Daoy (cell line): ENCODE results near the gene APOBEC3C. TPM values are rescaled to one million over a fixed set of nuclear protein-coding genes. Genes with fewer than 3 reads are reported as not detected.
"Not testable (repeated sequence)": the region's sequence is repeated elsewhere in the genome, so short reads cannot be mapped to it uniquely, and the experiment has no call there.

ENCODE experiments used
- DNase-seq: peaks from one replicate; pipeline ENCODE4 v3.0.0-alpha.2; 2015; ENCODE audit warnings: low read depth
- total RNA-seq: library from RNA; depleted of rRNA; stranded (reverse); fragments of >200 nt; shearing (Covaris generic); gene quantifications from 2 replicates; pipeline ENCODE4 v1.2.3, GENCODE V29; 2014; rRNA removed

APOBEC3C gene
- total RNA-seq: 1.2 and 2.7 TPM in 2 replicates

DNA sequence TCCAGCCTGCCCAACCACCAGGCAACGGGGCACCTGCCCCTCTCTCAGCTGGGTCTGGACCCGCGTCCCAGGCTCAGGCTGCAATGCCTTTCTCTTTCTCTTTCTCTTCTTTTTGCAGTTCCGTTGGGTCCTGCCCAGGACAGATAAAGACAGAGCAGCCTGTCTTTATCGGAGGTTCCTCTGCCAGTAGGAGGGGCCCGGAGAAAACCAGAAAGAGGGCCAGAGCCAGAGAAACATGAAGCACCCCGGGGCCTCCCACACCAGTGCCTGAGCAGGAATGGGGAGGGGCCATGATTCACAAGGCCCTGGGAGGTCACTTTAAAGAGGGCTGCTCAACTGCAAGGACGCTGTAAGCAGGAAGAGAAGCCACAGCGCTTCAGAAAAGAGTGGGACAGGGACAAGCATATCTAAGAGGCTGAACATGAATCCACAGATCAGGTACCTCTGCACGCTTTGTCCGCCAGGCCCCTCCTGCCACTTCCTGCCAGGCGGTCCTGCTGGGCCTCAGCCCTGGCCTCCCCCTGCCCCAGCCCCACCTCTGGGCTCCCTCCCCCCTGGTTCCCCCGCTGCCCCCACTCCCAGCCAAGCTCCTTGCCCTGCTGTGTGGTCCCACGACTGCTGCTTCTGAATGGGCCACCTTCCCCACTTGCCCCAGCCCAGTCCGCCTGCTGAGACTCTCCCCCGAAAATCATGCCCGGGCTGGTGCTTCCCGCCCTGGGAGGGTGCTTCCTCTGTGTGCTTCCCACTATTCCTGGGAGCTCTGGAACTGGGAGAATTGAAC, at the start of gene APOBEC3C:
TSS of gene APOBEC3C (plus strand) at position 316 of the 781 bp plus-strand sequence. CDS start at position 422, 106 bp downstream.
- DNase-seq: peak; percentile 93

- DNase-seq: no peak
Observed at GRCh38 chr22:38964306-38964705, 49.8 kb upstream of the APOBEC3C start.

DNA sequence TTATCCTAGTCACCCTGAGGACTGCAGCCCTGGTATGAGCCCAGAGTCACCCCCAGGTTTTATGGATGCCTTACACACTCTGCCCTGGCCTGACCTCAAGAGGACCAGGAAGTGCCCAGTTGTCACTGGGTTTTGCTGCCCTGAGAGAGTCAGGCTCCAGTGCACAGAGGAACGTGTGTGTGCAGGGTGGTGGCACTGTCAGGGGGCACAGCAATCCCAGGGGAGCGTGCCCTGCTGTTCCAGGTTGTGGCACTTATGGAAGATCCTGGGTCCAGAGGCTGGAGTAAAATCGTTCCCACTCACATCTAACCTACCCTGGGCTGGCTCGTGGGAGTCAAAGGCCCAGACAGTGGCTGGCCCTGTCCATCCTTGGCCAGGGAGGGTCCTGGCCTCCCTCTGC, 49.1 kb upstream of the APOBEC3C start:
- no peak for DNase-seq

GRCh38 chr22:38965614-38966379, 48.3 kb upstream of the APOBEC3C start:
- DNase-seq: no peak

- DNase-seq: no peak
Observed at GRCh38 chr22:38966380-38966702, 47.7 kb upstream of the APOBEC3C start.

DNA sequence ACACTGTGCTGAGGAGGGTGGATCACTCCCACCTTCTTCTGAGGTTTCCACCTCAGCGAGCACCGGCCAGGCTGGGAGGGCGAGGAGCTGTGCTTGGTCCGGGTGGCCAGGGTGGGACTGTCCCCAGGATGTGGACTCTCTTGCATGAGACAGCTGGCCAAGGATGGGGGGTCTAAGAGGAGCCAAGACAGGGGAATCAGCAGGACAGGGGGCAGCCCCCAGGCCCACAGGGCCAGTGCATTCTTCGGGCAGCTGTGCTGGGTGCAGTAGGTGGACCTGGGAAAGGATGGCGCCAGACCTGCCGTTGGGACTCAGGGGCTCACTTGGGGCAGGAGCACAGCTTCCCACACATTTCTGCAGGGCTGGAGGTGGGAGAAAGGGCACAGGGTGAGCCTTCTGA, 47.1 kb upstream of the APOBEC3C start:
- no peak for DNase-seq

- no peak for DNase-seq
Observed at GRCh38 chr22:38967451-38968450, 46.3 kb upstream of the APOBEC3C start.

- DNase-seq: no peak
Observed at GRCh38 chr22:38968801-38969200, 45.3 kb upstream of the APOBEC3C start.

DNA sequence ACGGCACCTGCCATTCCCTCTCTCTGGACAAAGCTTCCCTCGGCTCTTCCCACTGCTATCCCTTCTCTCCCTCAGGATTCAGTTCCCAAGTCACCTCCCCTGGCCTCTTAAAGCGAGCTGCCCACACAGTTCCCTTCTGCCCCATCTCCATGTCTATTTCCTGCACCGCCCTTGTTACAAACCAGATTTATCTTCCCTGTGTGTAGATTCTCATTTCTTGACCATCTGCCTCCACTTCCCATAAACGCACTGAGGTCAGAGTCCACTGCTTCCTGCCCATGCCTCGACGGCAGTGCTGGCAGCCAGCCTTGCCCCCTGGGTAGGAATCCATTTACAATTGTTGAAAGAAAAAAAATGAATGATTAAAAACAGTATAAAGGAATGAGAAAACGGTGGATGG, 43.5 kb upstream of the APOBEC3C start:
- no peak for DNase-seq

GRCh38 chr22:38971202-38971601, 42.9 kb upstream of the APOBEC3C start:
- no peak for DNase-seq

- DNase-seq: no peak
Observed at GRCh38 chr22:38971791-38972190, 42.3 kb upstream of the APOBEC3C start.

GRCh38 chr22:38972558-38972957, 41.5 kb upstream of the APOBEC3C start:
- no peak for DNase-seq

GRCh38 chr22:38973289-38974169, 40.5 kb upstream of the APOBEC3C start:
- DNase-seq: peak; percentile 38

DNA sequence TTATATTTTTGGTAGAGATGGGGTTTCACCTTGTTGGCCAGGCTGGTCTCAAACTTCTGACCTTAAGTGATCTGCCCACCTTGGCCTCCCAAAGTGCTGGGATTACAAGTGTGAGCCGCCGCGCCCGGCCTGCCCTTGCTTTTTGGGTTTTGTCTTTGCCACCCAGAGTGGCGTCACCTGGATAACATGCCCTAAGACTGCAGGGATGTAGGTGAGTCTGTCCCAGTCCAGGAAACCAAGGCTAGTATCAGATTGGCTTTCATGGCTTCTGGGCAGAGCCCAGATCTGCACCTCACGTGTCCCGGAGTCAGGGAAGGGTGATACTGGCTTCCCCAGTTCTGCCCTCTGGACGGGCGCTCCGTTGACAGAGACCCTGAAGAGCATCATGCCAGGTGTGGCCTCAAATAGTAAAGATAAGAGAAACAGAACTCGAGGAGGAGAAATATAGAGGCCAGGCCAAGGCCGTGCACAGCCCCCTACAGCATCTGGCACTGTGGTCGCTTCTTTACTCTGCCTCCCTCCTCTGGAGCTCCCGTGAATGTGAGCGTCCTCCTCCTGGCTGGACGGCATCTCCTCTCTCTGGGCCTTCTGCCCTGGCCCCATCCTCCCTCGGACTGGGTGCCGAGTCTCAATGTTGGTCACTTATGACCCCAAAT, 39.8 kb upstream of the APOBEC3C start:
- no peak for DNase-seq

- no peak for DNase-seq
Observed at GRCh38 chr22:38974826-38975175, 39.3 kb upstream of the APOBEC3C start.

DNA sequence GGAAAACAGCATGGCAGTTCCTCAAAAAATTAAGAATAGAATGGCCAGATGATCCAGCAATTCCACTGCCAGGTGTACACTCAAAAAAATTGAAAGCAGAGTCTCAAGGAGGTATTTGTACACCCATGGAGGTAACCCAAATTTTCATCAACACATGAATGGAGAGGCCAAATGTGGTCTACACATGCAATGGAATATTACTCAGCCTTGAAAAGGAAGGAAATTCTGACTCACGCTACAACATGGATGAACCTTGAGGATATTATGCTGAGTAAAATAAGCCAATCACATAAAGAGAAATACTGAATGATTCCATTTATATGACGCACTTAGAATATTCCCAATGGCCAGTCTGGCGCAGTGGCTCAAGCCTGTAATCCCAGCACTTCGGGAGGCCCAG, 36.8 kb upstream of the APOBEC3C start:
- not testable (repeated sequence) for DNase-seq

DNA sequence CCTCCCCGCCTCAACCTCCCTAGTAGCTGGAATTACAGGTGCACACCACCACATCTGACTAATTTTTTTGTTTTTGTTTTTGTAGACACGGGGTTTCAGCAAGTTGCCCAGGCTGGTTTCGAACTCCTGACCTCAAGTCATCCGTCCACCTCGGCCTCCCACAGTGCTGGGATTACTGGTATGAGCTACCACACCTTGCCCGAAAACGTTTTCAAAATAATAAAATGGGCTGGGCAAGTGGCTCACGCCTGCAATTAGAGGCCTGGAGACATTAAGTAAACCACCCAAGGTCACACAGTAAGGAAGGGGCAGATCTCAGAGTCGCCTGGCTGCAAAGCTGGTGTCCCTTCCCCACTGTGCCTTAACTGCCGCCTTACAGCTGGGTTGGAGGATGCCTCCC, 33.5 kb upstream of the APOBEC3C start:
- not testable (repeated sequence) for DNase-seq

DNA sequence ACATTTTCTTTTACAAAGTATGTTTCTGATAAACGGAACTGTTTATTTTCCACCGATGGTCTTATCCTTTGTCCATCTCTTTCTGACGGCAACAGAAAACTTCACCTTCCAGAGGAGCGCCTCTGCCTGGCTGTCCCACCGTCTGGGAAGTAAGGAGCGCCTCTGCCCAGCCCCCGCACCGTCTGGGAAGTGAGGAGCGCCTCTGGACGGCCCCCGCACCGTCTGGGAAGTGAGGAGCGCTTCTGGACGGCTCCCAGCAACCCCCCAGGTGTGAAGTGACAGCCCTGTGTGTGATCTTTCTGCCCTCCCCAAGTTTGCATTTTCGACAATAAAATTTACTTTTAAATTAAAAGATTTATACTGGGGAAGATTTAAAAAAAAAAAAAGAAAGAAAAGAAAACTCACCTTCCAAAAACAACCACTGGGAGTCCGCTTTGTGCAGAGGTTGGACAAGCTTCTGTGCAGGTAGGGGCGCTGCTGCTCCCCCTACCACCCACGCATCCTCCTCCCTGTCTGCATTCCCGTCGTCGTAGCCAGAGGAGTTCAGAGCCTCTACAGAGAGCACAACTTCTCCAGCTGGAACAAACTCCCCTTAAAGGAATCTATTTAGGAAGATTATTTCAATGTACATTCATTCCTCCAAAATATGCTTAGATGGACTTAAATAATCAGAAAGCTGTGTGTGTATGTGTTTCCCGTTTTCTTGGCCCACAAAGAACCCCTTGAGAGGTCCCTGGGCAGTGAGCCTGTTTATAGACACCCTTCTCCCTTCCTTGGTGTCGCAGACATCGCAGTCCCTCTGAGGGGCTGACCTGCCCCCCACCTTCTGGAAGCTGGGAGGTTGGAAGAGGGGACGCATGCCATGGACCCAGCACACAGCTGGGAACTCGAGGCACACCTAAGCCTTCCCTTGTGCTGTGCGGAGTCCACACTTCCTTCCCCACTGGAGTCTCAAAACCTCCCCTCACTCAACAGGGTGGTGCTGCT, 32.8 kb upstream of the APOBEC3C start:
- DNase-seq: peak; percentile 75
